ENCODE data around the gene AOC2.
"Not testable (repeated sequence)": the region's sequence is repeated elsewhere in the genome, so short reads cannot be mapped to it uniquely, and the experiment has no call there.

DNA sequence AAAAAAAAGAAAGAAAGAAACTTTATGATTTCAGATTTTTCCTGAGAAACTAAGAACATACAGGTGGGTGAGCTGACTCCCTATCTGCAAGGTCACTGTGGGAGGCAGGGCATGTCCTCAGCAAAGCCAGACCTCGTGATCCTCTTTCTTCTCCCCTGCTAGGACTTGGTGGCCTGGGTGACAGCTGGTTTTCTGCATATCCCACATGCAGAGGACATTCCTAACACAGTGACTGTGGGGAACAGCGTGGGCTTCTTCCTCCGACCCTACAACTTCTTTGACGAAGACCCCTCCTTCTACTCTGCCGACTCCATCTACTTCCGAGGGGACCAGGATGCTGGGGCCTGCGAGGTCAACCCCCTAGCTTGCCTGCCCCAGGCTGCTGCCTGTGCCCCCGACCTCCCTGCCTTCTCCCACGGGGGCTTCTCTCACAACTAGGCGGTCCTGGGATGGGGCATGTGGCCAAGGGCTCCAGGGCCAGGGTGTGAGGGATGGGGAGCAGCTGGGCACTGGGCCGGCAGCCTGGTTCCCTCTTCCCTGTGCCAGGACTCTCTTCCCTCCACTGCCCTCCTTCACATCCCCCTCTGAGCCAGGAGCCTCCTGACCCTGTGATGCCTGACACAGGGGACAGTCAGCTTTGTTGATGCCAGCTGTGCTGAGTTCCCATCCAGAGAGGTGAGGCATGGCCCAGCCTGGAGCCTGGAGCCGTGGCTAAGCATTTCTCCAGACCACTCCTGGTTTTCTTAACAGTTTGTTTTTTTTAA is 29.7 kb downstream of the AOC2 start:
- TF ChIP-seq, protein P1, sequence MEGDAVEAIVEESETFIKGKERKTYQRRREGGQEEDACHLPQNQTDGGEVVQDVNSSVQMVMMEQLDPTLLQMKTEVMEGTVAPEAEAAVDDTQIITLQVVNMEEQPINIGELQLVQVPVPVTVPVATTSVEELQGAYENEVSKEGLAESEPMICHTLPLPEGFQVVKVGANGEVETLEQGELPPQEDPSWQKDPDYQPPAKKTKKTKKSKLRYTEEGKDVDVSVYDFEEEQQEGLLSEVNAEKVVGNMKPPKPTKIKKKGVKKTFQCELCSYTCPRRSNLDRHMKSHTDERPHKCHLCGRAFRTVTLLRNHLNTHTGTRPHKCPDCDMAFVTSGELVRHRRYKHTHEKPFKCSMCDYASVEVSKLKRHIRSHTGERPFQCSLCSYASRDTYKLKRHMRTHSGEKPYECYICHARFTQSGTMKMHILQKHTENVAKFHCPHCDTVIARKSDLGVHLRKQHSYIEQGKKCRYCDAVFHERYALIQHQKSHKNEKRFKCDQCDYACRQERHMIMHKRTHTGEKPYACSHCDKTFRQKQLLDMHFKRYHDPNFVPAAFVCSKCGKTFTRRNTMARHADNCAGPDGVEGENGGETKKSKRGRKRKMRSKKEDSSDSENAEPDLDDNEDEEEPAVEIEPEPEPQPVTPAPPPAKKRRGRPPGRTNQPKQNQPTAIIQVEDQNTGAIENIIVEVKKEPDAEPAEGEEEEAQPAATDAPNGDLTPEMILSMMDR (conservative IDR thresholded peaks at IDR 0.05 in 1 of 2, IDR thresholded peaks at IDR 0.05 in 1 of 2; ENCODE audit: low read depth in 1 of 2, low read length in 2 of 2): not testable (repeated sequence)
- TF ChIP-seq EZH2 (IDR thresholded peaks at IDR 0.05; ENCODE audit: low read length, missing control alignments): not testable (repeated sequence)

All from fibroblast of lung (primary cell).